Endothelial cell of umbilical vein (primary cell): ENCODE results near the gene CCDC7.

Source experiments
- EZH2 ChIP-seq: IDR thresholded peaks from 2 replicates; pipeline ENCODE4 v1.6.1; 2012; ENCODE audit warnings: borderline replicate concordance, low read depth, mild to moderate bottlenecking, moderate library complexity, low read length, inconsistent platforms; ENCODE audit not compliant: severe bottlenecking
- FOS ChIP-seq: IDR thresholded peaks from 2 replicates; pipeline ENCODE4 v1.6.1; 2011; ENCODE audit warnings: mild to moderate bottlenecking, low read length, moderate library complexity, borderline replicate concordance; ENCODE audit not compliant: insufficient read depth
- GATA2 ChIP-seq: IDR thresholded peaks from 2 replicates; pipeline ENCODE4 v1.7.0; 2011; ENCODE audit warnings: low read depth, mild to moderate bottlenecking, moderate library complexity, mixed read lengths, low read length; ENCODE audit not compliant: insufficient read length, insufficient read depth
- JUN ChIP-seq: IDR thresholded peaks from 2 replicates; pipeline ENCODE4 v1.6.1; 2011; ENCODE audit warnings: borderline replicate concordance, low read depth; ENCODE audit not compliant: insufficient read length, insufficient read depth
- MYC ChIP-seq: IDR thresholded peaks from one replicate; pipeline ENCODE4 v1.6.1; 2011; ENCODE audit warnings: mild to moderate bottlenecking, low read depth, low read length
- POLR2A ChIP-seq: IDR thresholded peaks from 2 replicates; pipeline ENCODE4 v1.6.1; 2012; ENCODE audit warnings: low read depth, mild to moderate bottlenecking, control low read depth, low read length
- POLR2AphosphoS5 ChIP-seq: IDR thresholded peaks from 2 replicates; pipeline ENCODE4 v1.6.1; 2012; ENCODE audit warnings: low read depth, mild to moderate bottlenecking, control low read depth, low read length, moderate library complexity; ENCODE audit not compliant: insufficient read depth
- TF ChIP-seq, protein P1 (sequence below), 2 donors: IDR thresholded peaks; 1 replicate in 1 of 2; 2 replicates in 1 of 2; pipeline ENCODE4 v1.5.1; 2011; ENCODE audit warnings: low read length in 2 of 2, mild to moderate bottlenecking in 2 of 2, moderate library complexity in 2 of 2, control low read depth in 1 of 2, inconsistent platforms in 1 of 2, low read depth in 1 of 2; ENCODE audit not compliant: insufficient read depth in 1 of 2; ENCODE audit errors: extremely low read depth in 1 of 2
- TF ChIP-seq, protein P2 (sequence below): IDR thresholded peaks from 2 replicates; pipeline ENCODE4 v1.6.1; 2011; ENCODE audit not compliant: insufficient read depth, insufficient read length

DNA sequence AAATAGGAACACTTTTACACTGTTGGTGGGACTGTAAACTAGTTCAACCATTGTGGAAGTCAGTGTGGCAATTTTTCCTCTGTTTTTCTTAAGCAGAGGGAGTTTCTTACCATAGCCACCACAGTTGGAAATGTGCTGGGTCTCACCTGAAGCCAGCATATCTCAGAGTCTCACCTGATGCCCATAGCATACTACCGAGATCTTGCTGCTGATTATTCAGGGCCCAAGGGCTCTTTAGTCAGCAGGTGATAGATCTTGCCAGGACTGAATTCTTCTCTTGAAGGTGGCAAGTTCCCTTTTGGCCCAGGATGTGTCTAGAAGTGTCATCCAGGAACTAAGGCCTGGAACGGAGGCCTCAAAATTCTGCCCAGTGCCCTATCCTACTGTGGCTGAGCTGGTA, 215.4 kb downstream of the CCDC7 start:
- TF ChIP-seq, protein P1, sequence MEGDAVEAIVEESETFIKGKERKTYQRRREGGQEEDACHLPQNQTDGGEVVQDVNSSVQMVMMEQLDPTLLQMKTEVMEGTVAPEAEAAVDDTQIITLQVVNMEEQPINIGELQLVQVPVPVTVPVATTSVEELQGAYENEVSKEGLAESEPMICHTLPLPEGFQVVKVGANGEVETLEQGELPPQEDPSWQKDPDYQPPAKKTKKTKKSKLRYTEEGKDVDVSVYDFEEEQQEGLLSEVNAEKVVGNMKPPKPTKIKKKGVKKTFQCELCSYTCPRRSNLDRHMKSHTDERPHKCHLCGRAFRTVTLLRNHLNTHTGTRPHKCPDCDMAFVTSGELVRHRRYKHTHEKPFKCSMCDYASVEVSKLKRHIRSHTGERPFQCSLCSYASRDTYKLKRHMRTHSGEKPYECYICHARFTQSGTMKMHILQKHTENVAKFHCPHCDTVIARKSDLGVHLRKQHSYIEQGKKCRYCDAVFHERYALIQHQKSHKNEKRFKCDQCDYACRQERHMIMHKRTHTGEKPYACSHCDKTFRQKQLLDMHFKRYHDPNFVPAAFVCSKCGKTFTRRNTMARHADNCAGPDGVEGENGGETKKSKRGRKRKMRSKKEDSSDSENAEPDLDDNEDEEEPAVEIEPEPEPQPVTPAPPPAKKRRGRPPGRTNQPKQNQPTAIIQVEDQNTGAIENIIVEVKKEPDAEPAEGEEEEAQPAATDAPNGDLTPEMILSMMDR (IDR thresholded peaks at IDR 0.05; ENCODE audit: extremely low read depth in 1 of 2, insufficient read depth in 1 of 2, low read depth in 1 of 2, low read length in 2 of 2) = no peak
- TF ChIP-seq POLR2A = no peak
- no peak for TF ChIP-seq EZH2
- TF ChIP-seq JUN = no peak
- no peak for TF ChIP-seq POLR2AphosphoS5
- no peak for TF ChIP-seq MYC
- no peak for TF ChIP-seq GATA2
- TF ChIP-seq, protein P2, sequence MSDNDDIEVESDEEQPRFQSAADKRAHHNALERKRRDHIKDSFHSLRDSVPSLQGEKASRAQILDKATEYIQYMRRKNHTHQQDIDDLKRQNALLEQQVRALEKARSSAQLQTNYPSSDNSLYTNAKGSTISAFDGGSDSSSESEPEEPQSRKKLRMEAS = no peak
- no peak for TF ChIP-seq FOS
